Measurements from ENCODE around the gene HTATIP2.
"Not testable (repeated sequence)": the region's sequence is repeated elsewhere in the genome, so short reads cannot be mapped to it uniquely, and the experiment has no call there.

The HTATIP2 gene

GRCh38 chr11:20372081-20372626 lies 8.6 kb downstream of the HTATIP2 start:
- no peak for DNase-seq

GRCh38 chr11:20373147-20373546 lies 9.6 kb downstream of the HTATIP2 start:
- no peak for DNase-seq

GRCh38 chr11:20373568-20374209 lies 10.2 kb downstream of the HTATIP2 start:
- DNase-seq = no peak

GRCh38 chr11:20374741-20375300 lies 11.3 kb downstream of the HTATIP2 start:
- DNase-seq = no peak

- no peak for DNase-seq
Observed at GRCh38 chr11:20376162-20376730, 12.7 kb downstream of the HTATIP2 start.

GRCh38 chr11:20385996-20386395 lies 22.5 kb downstream of the HTATIP2 start:
- DNase-seq = not testable (repeated sequence)

GRCh38 chr11:20387261-20388095 lies 24.0 kb downstream of the HTATIP2 start, which contains the start of gene PRMT3:
Gene PRMT3 (plus strand): TSS chr11:20387716. CDS start chr11:20387747, 31 bp downstream.
- DNase-seq = peak; percentile 98

GRCh38 chr11:20388096-20389055 lies 24.9 kb downstream of the HTATIP2 start:
- DNase-seq = no peak

- DNase-seq = peak; percentile 57
Observed at GRCh38 chr11:20397281-20397680, 33.8 kb downstream of the HTATIP2 start.

- no peak for DNase-seq
Observed at GRCh38 chr11:20399498-20399897, 36.0 kb downstream of the HTATIP2 start.

- no peak for DNase-seq
Observed at GRCh38 chr11:20403059-20403458, 39.5 kb downstream of the HTATIP2 start.

GRCh38 chr11:20406484-20406883 lies 43.0 kb downstream of the HTATIP2 start:
- no peak for DNase-seq

- DNase-seq = no peak
Observed at GRCh38 chr11:20407344-20407743, 43.8 kb downstream of the HTATIP2 start.

GRCh38 chr11:20415432-20415831 lies 51.9 kb downstream of the HTATIP2 start:
- DNase-seq = no peak

GRCh38 chr11:20417771-20418170 lies 54.3 kb downstream of the HTATIP2 start:
- DNase-seq = no peak

- DNase-seq = peak; percentile 54
Observed at GRCh38 chr11:20421946-20422345, 58.4 kb downstream of the HTATIP2 start.

- DNase-seq = no peak
Observed at GRCh38 chr11:20429216-20429615, 65.7 kb downstream of the HTATIP2 start.
